ENCODE results near the gene GPR4. TPM values are rescaled to one million over a fixed set of nuclear protein-coding genes. Genes with fewer than 3 reads are reported as not detected.

GPR4 gene
- polyA plus RNA-seq, 1 donor from 2014 or later: 0.25 TPM

GRCh38 chr19:45613926-45614725, 12.1 kb upstream of the GPR4 start:
- no peak for TF ChIP-seq RAD21 (conservative IDR thresholded peaks at IDR 0.05)
- TF ChIP-seq, protein P1, sequence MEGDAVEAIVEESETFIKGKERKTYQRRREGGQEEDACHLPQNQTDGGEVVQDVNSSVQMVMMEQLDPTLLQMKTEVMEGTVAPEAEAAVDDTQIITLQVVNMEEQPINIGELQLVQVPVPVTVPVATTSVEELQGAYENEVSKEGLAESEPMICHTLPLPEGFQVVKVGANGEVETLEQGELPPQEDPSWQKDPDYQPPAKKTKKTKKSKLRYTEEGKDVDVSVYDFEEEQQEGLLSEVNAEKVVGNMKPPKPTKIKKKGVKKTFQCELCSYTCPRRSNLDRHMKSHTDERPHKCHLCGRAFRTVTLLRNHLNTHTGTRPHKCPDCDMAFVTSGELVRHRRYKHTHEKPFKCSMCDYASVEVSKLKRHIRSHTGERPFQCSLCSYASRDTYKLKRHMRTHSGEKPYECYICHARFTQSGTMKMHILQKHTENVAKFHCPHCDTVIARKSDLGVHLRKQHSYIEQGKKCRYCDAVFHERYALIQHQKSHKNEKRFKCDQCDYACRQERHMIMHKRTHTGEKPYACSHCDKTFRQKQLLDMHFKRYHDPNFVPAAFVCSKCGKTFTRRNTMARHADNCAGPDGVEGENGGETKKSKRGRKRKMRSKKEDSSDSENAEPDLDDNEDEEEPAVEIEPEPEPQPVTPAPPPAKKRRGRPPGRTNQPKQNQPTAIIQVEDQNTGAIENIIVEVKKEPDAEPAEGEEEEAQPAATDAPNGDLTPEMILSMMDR (IDR thresholded peaks at IDR 0.05; ENCODE audit: poor library complexity, severe bottlenecking): no peak
- TF ChIP-seq MXI1 (conservative IDR thresholded peaks at IDR 0.05; ENCODE audit: poor library complexity, severe bottlenecking): no peak
- no peak for TF ChIP-seq EP300 (conservative IDR thresholded peaks at IDR 0.05; ENCODE audit: poor library complexity, severe bottlenecking)
- TF ChIP-seq TAF1 (IDR thresholded peaks at IDR 0.05; ENCODE audit: low read depth): no peak
- TF ChIP-seq SMC3 (conservative IDR thresholded peaks at IDR 0.05; ENCODE audit: poor library complexity): no peak
- no peak for TF ChIP-seq EZH2 (IDR thresholded peaks at IDR 0.05; ENCODE audit: borderline replicate concordance, insufficient read depth, low read length, poor library complexity, severe bottlenecking)
- TF ChIP-seq POLR2AphosphoS5 (IDR thresholded peaks at IDR 0.05): no peak
- TF ChIP-seq, protein P2, sequence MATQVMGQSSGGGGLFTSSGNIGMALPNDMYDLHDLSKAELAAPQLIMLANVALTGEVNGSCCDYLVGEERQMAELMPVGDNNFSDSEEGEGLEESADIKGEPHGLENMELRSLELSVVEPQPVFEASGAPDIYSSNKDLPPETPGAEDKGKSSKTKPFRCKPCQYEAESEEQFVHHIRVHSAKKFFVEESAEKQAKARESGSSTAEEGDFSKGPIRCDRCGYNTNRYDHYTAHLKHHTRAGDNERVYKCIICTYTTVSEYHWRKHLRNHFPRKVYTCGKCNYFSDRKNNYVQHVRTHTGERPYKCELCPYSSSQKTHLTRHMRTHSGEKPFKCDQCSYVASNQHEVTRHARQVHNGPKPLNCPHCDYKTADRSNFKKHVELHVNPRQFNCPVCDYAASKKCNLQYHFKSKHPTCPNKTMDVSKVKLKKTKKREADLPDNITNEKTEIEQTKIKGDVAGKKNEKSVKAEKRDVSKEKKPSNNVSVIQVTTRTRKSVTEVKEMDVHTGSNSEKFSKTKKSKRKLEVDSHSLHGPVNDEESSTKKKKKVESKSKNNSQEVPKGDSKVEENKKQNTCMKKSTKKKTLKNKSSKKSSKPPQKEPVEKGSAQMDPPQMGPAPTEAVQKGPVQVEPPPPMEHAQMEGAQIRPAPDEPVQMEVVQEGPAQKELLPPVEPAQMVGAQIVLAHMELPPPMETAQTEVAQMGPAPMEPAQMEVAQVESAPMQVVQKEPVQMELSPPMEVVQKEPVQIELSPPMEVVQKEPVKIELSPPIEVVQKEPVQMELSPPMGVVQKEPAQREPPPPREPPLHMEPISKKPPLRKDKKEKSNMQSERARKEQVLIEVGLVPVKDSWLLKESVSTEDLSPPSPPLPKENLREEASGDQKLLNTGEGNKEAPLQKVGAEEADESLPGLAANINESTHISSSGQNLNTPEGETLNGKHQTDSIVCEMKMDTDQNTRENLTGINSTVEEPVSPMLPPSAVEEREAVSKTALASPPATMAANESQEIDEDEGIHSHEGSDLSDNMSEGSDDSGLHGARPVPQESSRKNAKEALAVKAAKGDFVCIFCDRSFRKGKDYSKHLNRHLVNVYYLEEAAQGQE (IDR thresholded peaks at IDR 0.05; ENCODE audit: borderline replicate concordance): no peak
- H3K4me3 ChIP-seq (ENCODE audit: low read length): no peak overlapping the region
- no peak overlapping the region for H3K27ac ChIP-seq (ENCODE audit: low read length)
- no peaks in the 10 kb centered on the region for H3F3A ChIP-seq (ENCODE audit: insufficient read depth, low read length, poor library complexity, severe bottlenecking)
- H2AFZ ChIP-seq (ENCODE audit: low read depth, low read length): no peak overlapping the region
- H3K9ac ChIP-seq (ENCODE audit: low read length): no peak overlapping the region
- H3K27me3 ChIP-seq (ENCODE audit: insufficient read depth, low read depth, low read length): no peaks in the 10 kb centered on the region
- H3K79me2 ChIP-seq (replicated peaks; ENCODE audit: insufficient read depth, low read length): no peaks in the 10 kb centered on the region
- no peaks in the 10 kb centered on the region for H3K9me3 ChIP-seq (ENCODE audit: low read length)
- no peak overlapping the region for H3K4me2 ChIP-seq (ENCODE audit: low read length)
- H4K20me1 ChIP-seq (ENCODE audit: insufficient read depth): no peaks in the 10 kb centered on the region
- no peaks in the 10 kb centered on the region for H3K9me2 ChIP-seq (ENCODE audit: insufficient read depth, low read length)
- H3K36me3 ChIP-seq (ENCODE audit: insufficient read depth, low read length): no peaks in the 10 kb centered on the region

DNA sequence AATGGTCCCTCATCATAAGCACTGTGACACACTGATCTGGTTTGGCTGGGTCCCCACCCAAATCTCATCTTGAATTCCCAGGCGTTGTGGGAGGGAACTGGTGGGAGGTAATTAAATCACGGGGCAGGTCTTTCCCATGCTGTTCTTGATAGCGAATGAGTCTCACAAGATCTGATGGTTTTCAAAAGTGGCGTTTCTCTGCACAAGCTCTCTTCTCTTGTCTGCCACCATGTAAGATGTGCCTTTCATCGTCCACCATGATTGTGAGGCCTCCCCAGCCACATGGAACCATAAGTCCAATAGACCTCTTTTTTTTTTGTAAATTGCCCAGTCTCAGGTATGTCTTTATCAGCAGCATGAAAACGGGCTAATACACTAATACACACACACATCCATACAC, 6.9 kb upstream of the GPR4 start:
- no peaks in the 10 kb centered on the region for H3K36me3 ChIP-seq (ENCODE audit: insufficient read depth, low read length)
- TF ChIP-seq TAF1 (IDR thresholded peaks at IDR 0.05; ENCODE audit: low read depth) (no peak), EP300 (conservative IDR thresholded peaks at IDR 0.05; ENCODE audit: poor library complexity, severe bottlenecking) (no peak), EZH2 (IDR thresholded peaks at IDR 0.05; ENCODE audit: borderline replicate concordance, insufficient read depth, low read length, poor library complexity, severe bottlenecking) (no peak)
- TF ChIP-seq, protein P1 (IDR thresholded peaks at IDR 0.05; ENCODE audit: poor library complexity, severe bottlenecking): no peak
- TF ChIP-seq, protein P2 (IDR thresholded peaks at IDR 0.05; ENCODE audit: borderline replicate concordance): no peak

More for the DNA sequence above, 6.9 kb upstream of the GPR4 start:
- Histone ChIP-seq H4K20me1 (ENCODE audit: insufficient read depth) (no peaks in the 10 kb centered on the region), H3K27me3 (ENCODE audit: insufficient read depth, low read depth, low read length) (no peaks in the 10 kb centered on the region), H3K9me2 (ENCODE audit: insufficient read depth, low read length) (no peaks in the 10 kb centered on the region), H3K27ac (ENCODE audit: low read length) (no peak overlapping the region), H3K9ac (ENCODE audit: low read length) (no peak overlapping the region), H3K9me3 (ENCODE audit: low read length) (no peaks in the 10 kb centered on the region), H3K4me3 (ENCODE audit: low read length) (no peak overlapping the region), H3K4me2 (ENCODE audit: low read length) (no peak overlapping the region), H3K79me2 (replicated peaks; ENCODE audit: insufficient read depth, low read length) (no peaks in the 10 kb centered on the region), H2AFZ (ENCODE audit: low read depth, low read length) (no peak overlapping the region), H3F3A (ENCODE audit: insufficient read depth, low read length, poor library complexity, severe bottlenecking) (no peaks in the 10 kb centered on the region)
